GM12878 (cell line): ENCODE results near the gene MYLIP. TPM values are rescaled to one million over a fixed set of nuclear protein-coding genes. Genes with fewer than 3 reads are reported as not detected.

Experiments used
- ATAC-seq: fragments of 200-7000 bp; cut with Tn5 transposase; 3 replicates; pipeline ENCODE4 v1.9.1; 2020; ENCODE audit warnings: mild to moderate bottlenecking, moderate library complexity
- BruUV-seq: library from RNA; stranded (reverse); fragments of 400-500 nt; replicated peaks from 2 replicates; lab custom pipeline; 2021; lab: Mats Ljungman, UMichigan
- CTCF ChIA-PET: fragments of 300-600 bp; sonication (Branson Sonifier 250); formaldehyde crosslinking; extraction: SDS; loops from one replicate; lab custom pipeline; 2021; ENCODE audit warnings: inconsistent platforms; lab: Yijun Ruan, JAX
- POLR2A ChIA-PET: fragments of 350-600 bp; formaldehyde crosslinking; extraction: SDS; loops from one replicate; lab custom pipeline; 2021; ENCODE audit warnings: inconsistent platforms; lab: Charles Lee
- RAD21 ChIA-PET: fragments of 300-600 bp; sonication (Branson Sonifier 250); formaldehyde crosslinking; loops from one replicate; lab custom pipeline; 2023; ENCODE audit warnings: antibody characterized with exemption; ENCODE audit not compliant: unreplicated experiment; lab: Charles Lee
- SMC1A ChIA-PET: fragments of 300-600 bp; sonication (Branson Sonifier 250); formaldehyde crosslinking; loops from one replicate; lab custom pipeline; 2023; ENCODE audit not compliant: unreplicated experiment, uncharacterized antibody; lab: Charles Lee
- DNase-seq: peaks from one replicate; pipeline ENCODE4 v3.0.0-alpha.2; 2011; ENCODE audit warnings: low read depth, low spot score
- FAIRE-seq: peaks from 3 replicates; lab custom pipeline; 2011; peaks lifted over from hg19 to GRCh38; lab: Jason Lieb, UNC
- H2AFZ ChIP-seq: 2 replicates; pipeline ENCODE4 v1.6.0; 2011; ENCODE audit warnings: low read depth, low read length, control low read depth; ENCODE audit not compliant: control insufficient read depth
- H3K27ac ChIP-seq: 2 replicates; pipeline ENCODE4 v1.5.1; 2011; ENCODE audit warnings: control low read depth; ENCODE audit not compliant: control insufficient read depth, insufficient read depth
- H3K27me3 ChIP-seq, 2 experiments: replicated peaks in 1 of 2; 2 replicates each; pipeline versions ENCODE4 v1.6.0 to v1.6.1; 2011; ENCODE audit warnings: low read length in 1 of 2; ENCODE audit not compliant: control insufficient read depth in 2 of 2, insufficient read depth in 2 of 2
- H3K36me3 ChIP-seq, 2 experiments: 2 replicates each; pipeline ENCODE4 v1.5.1; 2011; ENCODE audit warnings: low read length in 1 of 2; ENCODE audit not compliant: control insufficient read depth in 2 of 2, insufficient read depth in 2 of 2
- H3K4me1 ChIP-seq: 2 replicates; pipeline ENCODE4 v1.6.1; 2011; ENCODE audit warnings: mild to moderate bottlenecking, low read length, moderate library complexity, mixed read lengths; ENCODE audit not compliant: control insufficient read depth, insufficient read depth
- H3K4me2 ChIP-seq: 2 replicates; pipeline ENCODE4 v1.6.0; 2011; ENCODE audit warnings: control low read depth; ENCODE audit not compliant: control insufficient read depth, insufficient read depth
- H3K4me3 ChIP-seq: fragments of 200-600 bp; sonication (generic); 2 replicates; pipeline ENCODE4 v1.5.1; 2016
- H3K79me2 ChIP-seq: 2 replicates; pipeline ENCODE4 v1.6.0; 2011; ENCODE audit warnings: low read length; ENCODE audit not compliant: control insufficient read depth, insufficient read depth
- H3K9ac ChIP-seq: 2 replicates; pipeline ENCODE4 v1.8.0; 2011; ENCODE audit warnings: low read length, control low read depth, mixed read lengths; ENCODE audit not compliant: control insufficient read depth, insufficient read depth
- H3K9me3 ChIP-seq: replicated peaks from 3 replicates; pipeline ENCODE4 v1.5.1; 2011; ENCODE audit warnings: mild to moderate bottlenecking, low read length; ENCODE audit not compliant: control insufficient read depth, insufficient read depth
- H4K20me1 ChIP-seq: 2 replicates; pipeline ENCODE4 v1.6.0; 2011; ENCODE audit not compliant: control insufficient read depth, insufficient read depth
- CHD4 ChIP-seq: fragments of 200-600 bp; sonication (generic); IDR thresholded peaks from 2 replicates; pipeline ENCODE4 v1.6.1; 2016; ENCODE audit warnings: mild to moderate bottlenecking
- DPF2 ChIP-seq: fragments of 450-650 bp; IDR thresholded peaks from 2 replicates; pipeline ENCODE4 v1.6.1; 2017; ENCODE audit warnings: mild to moderate bottlenecking
- EP300 ChIP-seq, 2 experiments: fragments of 150-350 bp in 1 of 2; IDR thresholded peaks; 2 replicates each; pipeline ENCODE4 v1.6.1; 2011 to 2012; ENCODE audit warnings: low read depth in 2 of 2, low read length in 2 of 2, borderline replicate concordance in 1 of 2, improper control_type of control experiment in 1 of 2, inconsistent platforms in 1 of 2; ENCODE audit not compliant: control insufficient read depth in 1 of 2
- IKZF1 ChIP-seq: fragments of 450-650 bp; conservative IDR thresholded peaks from 2 replicates; pipeline ENCODE4 v1.6.1; 2017; ENCODE audit warnings: antibody characterized with exemption, mild to moderate bottlenecking
- IKZF2 ChIP-seq, 2 experiments: fragments of 450-650 bp; IDR thresholded peaks; 2 replicates each; pipeline ENCODE4 v1.6.1; 2017; ENCODE audit warnings: mild to moderate bottlenecking in 2 of 2, moderate library complexity in 2 of 2
- MTA2 ChIP-seq: fragments of 450-650 bp; IDR thresholded peaks from 2 replicates; pipeline ENCODE4 v1.6.1; 2016; ENCODE audit warnings: low read depth, mild to moderate bottlenecking, moderate library complexity
- RAD21 ChIP-seq: IDR thresholded peaks from 2 replicates; pipeline ENCODE4 v1.6.1; 2011; ENCODE audit warnings: mild to moderate bottlenecking, low read depth, low read length, moderate library complexity; ENCODE audit not compliant: insufficient read depth
- RCOR1 ChIP-seq: conservative IDR thresholded peaks from 2 replicates; pipeline ENCODE4 v1.6.1; 2012; ENCODE audit warnings: low read depth, low read length, improper control_type of control experiment
- RUNX3 ChIP-seq: IDR thresholded peaks from 2 replicates; pipeline ENCODE4 v1.6.1; 2012; ENCODE audit warnings: low read length, inconsistent platforms
- SMC3 ChIP-seq: IDR thresholded peaks from 2 replicates; pipeline ENCODE4 v1.6.1; 2011; ENCODE audit warnings: low read length, improper control_type of control experiment, borderline replicate concordance
- SPI1 ChIP-seq: IDR thresholded peaks from 2 replicates; pipeline ENCODE4 v1.6.1; 2011; ENCODE audit warnings: low read depth, mild to moderate bottlenecking, low read length, moderate library complexity, borderline replicate concordance; ENCODE audit not compliant: insufficient read depth
- STAT3 ChIP-seq: IDR thresholded peaks from 2 replicates; pipeline ENCODE4 v1.6.1; 2011; ENCODE audit warnings: low read depth, low read length, improper control_type of control experiment
- ZBED1 ChIP-seq: IDR thresholded peaks from 2 replicates; pipeline ENCODE4 v1.6.1; 2016; ENCODE audit warnings: borderline replicate concordance
- WGBS: methylation state at CpG from one replicate; pipeline ENCODE4 v1.1.6; 2016; ENCODE audit warnings: low lambda C conversion rate; ENCODE audit not compliant: insufficient replicate concordance, insufficient coverage; ENCODE audit errors: missing lambda C conversion rate; 5-methylcytosine and 5-hydroxymethylcytosine counted together
- in situ Hi-C: fragments of 300-500 bp; cut with MboI; formaldehyde crosslinking; loops from 9 replicates; pipeline ENCODE4 v1.14.3; 2018; ENCODE audit warnings: mixed read lengths
- intact Hi-C: fragments of 100-400 bp; cut with micrococcal nuclease; formaldehyde crosslinking; loops from one replicate; pipeline ENCODE4 v1.14.2; 2022; ENCODE audit not compliant: unreplicated experiment
- polyA plus RNA-seq, 11 experiments: library from polyadenylated mRNA; depleted of rRNA in 4 of 11; unstranded in 6 of 11; stranded (reverse) in 5 of 11; fragments of >200 nt; fragmentation: Nextera tagmentation in 4 of 11; fragmentation: Illumina TruSeq in 1 of 11; extraction: Ambion mirVana in 4 of 11; extraction: Trizol in 1 of 11; gene quantifications; 1 replicate in 1 of 11; 2 replicates in 10 of 11; pipeline versions ENCODE4 v1.2.1 to v1.2.3, GENCODE V29; 2011 to 2016; ENCODE audit warnings: inconsistent platforms in 2 of 11, missing spikeins in 2 of 11, low read depth in 1 of 11
- total RNA-seq, 4 experiments: library from RNA; depleted of rRNA in 3 of 4; stranded (reverse); fragments of >200 nt in 3 of 4; fragmentation: Illumina TruSeq in 1 of 4; extraction: Trizol in 1 of 4; gene quantifications; 2 replicates each; pipeline versions ENCODE4 v1.2.1 to v1.2.3, GENCODE V29; 2013 to 2021
- TF ChIP-seq, protein P1 (sequence below): fragments of 450-650 bp; IDR thresholded peaks from 2 replicates; pipeline ENCODE4 v1.6.1; 2017; ENCODE audit warnings: mild to moderate bottlenecking, low read depth, inconsistent platforms; ENCODE audit not compliant: poor library complexity, severe bottlenecking
- TF ChIP-seq, protein P2 (sequence below): fragments of 450-650 bp; IDR thresholded peaks from 2 replicates; pipeline ENCODE4 v1.6.1; 2017; ENCODE audit warnings: low read depth, mild to moderate bottlenecking, moderate library complexity

MYLIP gene
- total and polyA plus RNA-seq, 10 of the 15 experiments (the other 5 are each of a cell fraction or from before 2014, with no cell fraction given): 5.3 to 123 (median 12.5) TPM

DNA sequence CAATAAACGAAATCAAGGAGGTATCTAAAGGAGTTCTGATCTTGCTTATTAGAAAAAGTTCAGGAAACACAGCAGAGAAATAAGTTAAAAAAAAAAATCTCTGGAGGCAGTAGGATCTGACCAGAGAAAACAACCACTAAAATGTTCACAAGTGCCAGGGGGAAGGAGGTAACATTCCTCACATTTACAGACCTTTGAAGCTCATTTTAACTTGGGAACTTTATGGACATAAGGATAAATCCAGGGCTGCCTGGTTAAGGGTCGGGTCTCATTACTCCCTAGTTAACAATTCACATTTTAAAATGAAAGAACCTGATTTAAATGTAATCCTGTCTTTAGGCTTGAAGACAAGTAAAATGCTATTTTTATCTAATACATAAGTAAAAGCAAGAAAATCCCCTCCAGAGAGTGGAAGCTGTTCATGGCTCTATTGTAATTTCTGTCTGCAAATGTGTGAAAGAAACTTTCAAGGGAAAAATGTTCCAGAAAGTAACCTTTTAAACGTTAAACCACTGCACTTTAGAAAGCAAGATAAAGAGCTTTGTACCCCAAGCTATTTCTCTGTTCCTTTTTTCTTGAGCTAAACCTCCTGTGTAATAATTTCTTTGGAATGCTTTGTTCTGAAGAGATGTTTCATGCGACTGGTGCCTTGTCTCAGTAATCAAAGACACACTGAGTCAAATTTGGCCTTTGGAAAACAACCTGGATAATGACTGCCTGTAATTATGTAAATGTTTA is 38.2 kb downstream of the MYLIP start:
- H3K9ac ChIP-seq: no peak overlapping the region
- no peak overlapping the region for H3K4me3 ChIP-seq
- H3K36me3 ChIP-seq: no peaks in the 10 kb centered on the region
- ChIA-PET RAD21 (interaction anchor here (0.8 to 2.9 kb wide), 23 partner anchors 8 to 543 kb away, joined by 3 to 28 read pairs (median 4); partner anchors contain the start of gene MYLIP), POLR2A (interaction anchor here (0.9 to 1.4 kb wide), 4 partner anchors 38 to 433 kb away, joined by 3 to 6 read pairs (median 4); partner anchors contain the start of gene MYLIP), CTCF (interaction anchor here (0.5 to 2.4 kb wide), 16 partner anchors 14 to 542 kb away, joined by 3 to 19 read pairs (median 4); no protein-coding TSS in a partner anchor), SMC1A (interaction anchor here (0.6 to 2.6 kb wide), 26 partner anchors 8 to 494 kb away, joined by 3 to 42 read pairs (median 3); no protein-coding TSS in a partner anchor)
- H4K20me1 ChIP-seq: no peaks in the 10 kb centered on the region
- BruUV-seq: no TSS peak
- peaks cover 24% of the 10 kb centered on the region for H3K4me1 ChIP-seq
- no peak overlapping the region for H2AFZ ChIP-seq
- no peak overlapping the region for H3K27ac ChIP-seq
- TF ChIP-seq, protein P1, sequence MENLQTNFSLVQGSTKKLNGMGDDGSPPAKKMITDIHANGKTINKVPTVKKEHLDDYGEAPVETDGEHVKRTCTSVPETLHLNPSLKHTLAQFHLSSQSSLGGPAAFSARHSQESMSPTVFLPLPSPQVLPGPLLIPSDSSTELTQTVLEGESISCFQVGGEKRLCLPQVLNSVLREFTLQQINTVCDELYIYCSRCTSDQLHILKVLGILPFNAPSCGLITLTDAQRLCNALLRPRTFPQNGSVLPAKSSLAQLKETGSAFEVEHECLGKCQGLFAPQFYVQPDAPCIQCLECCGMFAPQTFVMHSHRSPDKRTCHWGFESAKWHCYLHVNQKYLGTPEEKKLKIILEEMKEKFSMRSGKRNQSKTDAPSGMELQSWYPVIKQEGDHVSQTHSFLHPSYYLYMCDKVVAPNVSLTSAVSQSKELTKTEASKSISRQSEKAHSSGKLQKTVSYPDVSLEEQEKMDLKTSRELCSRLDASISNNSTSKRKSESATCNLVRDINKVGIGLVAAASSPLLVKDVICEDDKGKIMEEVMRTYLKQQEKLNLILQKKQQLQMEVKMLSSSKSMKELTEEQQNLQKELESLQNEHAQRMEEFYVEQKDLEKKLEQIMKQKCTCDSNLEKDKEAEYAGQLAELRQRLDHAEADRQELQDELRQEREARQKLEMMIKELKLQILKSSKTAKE: peak; percentile 44
- TF ChIP-seq RUNX3 (0 out of 2 replicates have a peak, but pooled peaks have one; percentile 20), DPF2 (0 out of 2 replicates have a peak, but pooled peaks have one; percentile 59), RCOR1 (0 out of 2 replicates have a peak, but pooled peaks have one; percentile 42), IKZF2 (IDR thresholded peaks at IDR 0.05) (peak; percentile 88 to 93), IKZF1 (peak; percentile 84), RAD21 (no peak), CHD4 (no peak), MTA2 (peak; percentile 51; the same call in 1 of the 2 replicates), STAT3 (no peak), EP300 (IDR thresholded peaks at IDR 0.05; ENCODE audit: borderline replicate concordance in 1 of 2, control insufficient read depth in 1 of 2, low read depth in 2 of 2, low read length in 2 of 2) (0 out of 4 replicates have a peak, but pooled peaks of 1 of the 2 experiments have one; percentile 44), ZBED1 (no peak), SMC3 (0 out of 2 replicates have a peak, but pooled peaks have one; percentile 2), SPI1 (peak; percentile 62; the same call in 1 of the 2 replicates)
- TF ChIP-seq, protein P2, sequence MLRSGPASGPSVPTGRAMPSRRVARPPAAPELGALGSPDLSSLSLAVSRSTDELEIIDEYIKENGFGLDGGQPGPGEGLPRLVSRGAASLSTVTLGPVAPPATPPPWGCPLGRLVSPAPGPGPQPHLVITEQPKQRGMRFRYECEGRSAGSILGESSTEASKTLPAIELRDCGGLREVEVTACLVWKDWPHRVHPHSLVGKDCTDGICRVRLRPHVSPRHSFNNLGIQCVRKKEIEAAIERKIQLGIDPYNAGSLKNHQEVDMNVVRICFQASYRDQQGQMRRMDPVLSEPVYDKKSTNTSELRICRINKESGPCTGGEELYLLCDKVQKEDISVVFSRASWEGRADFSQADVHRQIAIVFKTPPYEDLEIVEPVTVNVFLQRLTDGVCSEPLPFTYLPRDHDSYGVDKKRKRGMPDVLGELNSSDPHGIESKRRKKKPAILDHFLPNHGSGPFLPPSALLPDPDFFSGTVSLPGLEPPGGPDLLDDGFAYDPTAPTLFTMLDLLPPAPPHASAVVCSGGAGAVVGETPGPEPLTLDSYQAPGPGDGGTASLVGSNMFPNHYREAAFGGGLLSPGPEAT: peak; percentile 88
- in situ Hi-C loops: no loop called here
- ATAC-seq (peak; percentile 44), DNase-seq (no peak), FAIRE-seq (no peak)
- 0% methylated on average over 4 of the region's 4 CpGs for WGBS
- peak overlapping the region; percentile 49 for H3K4me2 ChIP-seq
- H3K79me2 ChIP-seq: no peaks in the 10 kb centered on the region
- no peaks in the 10 kb centered on the region for H3K9me3 ChIP-seq
- H3K27me3 ChIP-seq: no peaks in the 10 kb centered on the region
- intact Hi-C loops: loop anchor here (5.0 kb wide), 1 partner anchor 35 kb away; no protein-coding TSS in a partner anchor
